DND-41 (cell line): ENCODE measurements around the gene TRERF1.

ENCODE experiments used
- ATAC-seq: fragments of 200-7000 bp; cut with Tn5 transposase; 3 replicates; pipeline ENCODE4 v1.9.1; 2021; ENCODE audit warnings: low read depth; ENCODE audit not compliant: insufficient read depth
- DNase-seq: peaks from one replicate; pipeline ENCODE4 v3.0.0-alpha.2; 2020
- H2AFZ ChIP-seq: 2 replicates; pipeline ENCODE4 v1.6.0; 2012; ENCODE audit warnings: low read depth, low read length
- H3K27ac ChIP-seq: 2 replicates; pipeline ENCODE4 v1.5.1; 2012; ENCODE audit warnings: low read length, inconsistent platforms
- H3K27me3 ChIP-seq: fragments of 200-600 bp; sonication (generic); 2 replicates; pipeline ENCODE4 v1.6.0; 2012; ENCODE audit warnings: low read length, mild to moderate bottlenecking, inconsistent platforms; ENCODE audit not compliant: insufficient read depth, poor library complexity
- H3K36me3 ChIP-seq: 2 replicates; pipeline ENCODE4 v1.5.1; 2012; ENCODE audit warnings: low read length, inconsistent platforms; ENCODE audit not compliant: insufficient read depth
- H3K4me1 ChIP-seq: 2 replicates; pipeline ENCODE4 v1.5.1; 2012; ENCODE audit warnings: mild to moderate bottlenecking, low read length; ENCODE audit not compliant: insufficient read depth
- H3K4me2 ChIP-seq: 2 replicates; pipeline ENCODE4 v1.6.0; 2012; ENCODE audit warnings: mild to moderate bottlenecking, moderate library complexity, low read length, inconsistent platforms; ENCODE audit not compliant: insufficient read depth
- H3K4me3 ChIP-seq, 2 experiments: fragments of 200-600 bp in 1 of 2; shearing (Covaris generic) in 1 of 2; 2 replicates each; pipeline ENCODE4 v1.5.1; 2012 to 2016; ENCODE audit warnings: inconsistent platforms in 2 of 2, low read length in 2 of 2, mild to moderate bottlenecking in 2 of 2, low read depth in 1 of 2, moderate library complexity in 1 of 2
- H3K79me2 ChIP-seq: 2 replicates; pipeline ENCODE4 v1.6.0; 2012; ENCODE audit warnings: low read length, inconsistent platforms; ENCODE audit not compliant: insufficient read depth
- H3K9ac ChIP-seq: 2 replicates; pipeline ENCODE4 v1.6.0; 2012; ENCODE audit warnings: low read depth, mild to moderate bottlenecking, inconsistent platforms, low read length, moderate library complexity
- H3K9me3 ChIP-seq: 2 replicates; pipeline ENCODE4 v1.5.1; 2012; ENCODE audit warnings: low read length, moderate library complexity, mild to moderate bottlenecking, inconsistent platforms; ENCODE audit not compliant: insufficient read depth, severe bottlenecking
- H4K20me1 ChIP-seq: 2 replicates; pipeline ENCODE4 v1.6.0; 2012; ENCODE audit warnings: low read length; ENCODE audit not compliant: insufficient read depth
- EZH2 ChIP-seq: IDR thresholded peaks from 3 replicates; pipeline ENCODE4 v1.6.1; 2012; ENCODE audit warnings: borderline replicate concordance, low read depth, mild to moderate bottlenecking, moderate library complexity, low read length, inconsistent platforms; ENCODE audit not compliant: severe bottlenecking
- TF ChIP-seq, protein P1 (sequence below): IDR thresholded peaks from 2 replicates; pipeline ENCODE4 v1.5.1; 2012; ENCODE audit warnings: borderline replicate concordance, low read length, moderate library complexity, mild to moderate bottlenecking; ENCODE audit not compliant: poor library complexity, severe bottlenecking; ENCODE audit errors: extremely low read depth

The TRERF1 gene

DNA sequence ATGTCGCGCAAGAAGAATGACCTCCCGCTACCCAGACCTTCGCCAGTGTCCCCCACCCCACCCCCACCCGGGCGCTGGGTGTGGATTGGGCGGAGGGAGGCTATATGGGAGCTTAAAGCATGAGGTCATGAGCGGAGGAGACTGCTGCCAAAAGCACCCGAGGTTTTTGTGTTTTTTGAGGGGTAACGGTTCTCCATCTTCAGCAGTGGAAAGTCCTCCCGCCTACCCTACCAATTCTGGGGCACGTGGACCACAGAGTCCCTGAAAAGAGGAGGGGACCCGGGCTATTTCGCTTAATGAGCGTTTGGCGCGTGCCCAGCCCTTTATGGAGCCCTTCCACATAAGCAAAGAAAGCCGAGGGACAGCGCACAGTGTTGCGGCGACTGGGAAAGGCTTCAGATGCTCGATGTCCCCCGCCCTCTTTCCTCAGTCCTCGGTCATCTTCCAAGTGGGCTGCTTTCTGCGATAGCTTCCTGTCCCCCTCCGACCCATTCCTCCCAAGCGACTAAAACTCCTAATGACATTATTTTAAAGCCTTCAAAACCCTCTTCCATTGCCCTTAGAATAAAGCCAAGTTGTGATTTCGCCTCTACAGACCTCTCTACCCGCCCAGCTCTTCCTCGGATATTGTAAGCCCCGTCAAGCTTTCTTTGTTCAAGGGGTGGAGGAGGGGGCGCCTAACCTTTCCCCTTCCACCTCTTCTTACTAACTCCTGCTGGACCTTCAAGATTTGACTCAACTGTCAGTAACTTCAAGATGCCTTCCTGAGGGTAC, 2.1 kb upstream of the TRERF1 start:
- DNase-seq (no peak), ATAC-seq (no peak)
- Histone ChIP-seq H2AFZ (peak overlapping the region; percentile 60; the same call in 1 of the 2 replicates), H3K4me3 (peak overlapping the region in 1 of 2 experiments; percentile 66; a peak in 2 of 4 replicates), H3K79me2 (peaks cover 15% of the 10 kb centered on the region), H3K27me3 (peaks cover 5% of the 10 kb centered on the region), H3K4me1 (peaks cover 28% of the 10 kb centered on the region), H4K20me1 (peaks cover 7% of the 10 kb centered on the region), H3K36me3 (no peaks in the 10 kb centered on the region), H3K4me2 (peak overlapping the region; percentile 91), H3K27ac (no peak overlapping the region), H3K9ac (peak overlapping the region; percentile 77), H3K9me3 (no peaks in the 10 kb centered on the region)
- no peak for TF ChIP-seq EZH2
- TF ChIP-seq, protein P1, sequence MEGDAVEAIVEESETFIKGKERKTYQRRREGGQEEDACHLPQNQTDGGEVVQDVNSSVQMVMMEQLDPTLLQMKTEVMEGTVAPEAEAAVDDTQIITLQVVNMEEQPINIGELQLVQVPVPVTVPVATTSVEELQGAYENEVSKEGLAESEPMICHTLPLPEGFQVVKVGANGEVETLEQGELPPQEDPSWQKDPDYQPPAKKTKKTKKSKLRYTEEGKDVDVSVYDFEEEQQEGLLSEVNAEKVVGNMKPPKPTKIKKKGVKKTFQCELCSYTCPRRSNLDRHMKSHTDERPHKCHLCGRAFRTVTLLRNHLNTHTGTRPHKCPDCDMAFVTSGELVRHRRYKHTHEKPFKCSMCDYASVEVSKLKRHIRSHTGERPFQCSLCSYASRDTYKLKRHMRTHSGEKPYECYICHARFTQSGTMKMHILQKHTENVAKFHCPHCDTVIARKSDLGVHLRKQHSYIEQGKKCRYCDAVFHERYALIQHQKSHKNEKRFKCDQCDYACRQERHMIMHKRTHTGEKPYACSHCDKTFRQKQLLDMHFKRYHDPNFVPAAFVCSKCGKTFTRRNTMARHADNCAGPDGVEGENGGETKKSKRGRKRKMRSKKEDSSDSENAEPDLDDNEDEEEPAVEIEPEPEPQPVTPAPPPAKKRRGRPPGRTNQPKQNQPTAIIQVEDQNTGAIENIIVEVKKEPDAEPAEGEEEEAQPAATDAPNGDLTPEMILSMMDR = no peak

DNA sequence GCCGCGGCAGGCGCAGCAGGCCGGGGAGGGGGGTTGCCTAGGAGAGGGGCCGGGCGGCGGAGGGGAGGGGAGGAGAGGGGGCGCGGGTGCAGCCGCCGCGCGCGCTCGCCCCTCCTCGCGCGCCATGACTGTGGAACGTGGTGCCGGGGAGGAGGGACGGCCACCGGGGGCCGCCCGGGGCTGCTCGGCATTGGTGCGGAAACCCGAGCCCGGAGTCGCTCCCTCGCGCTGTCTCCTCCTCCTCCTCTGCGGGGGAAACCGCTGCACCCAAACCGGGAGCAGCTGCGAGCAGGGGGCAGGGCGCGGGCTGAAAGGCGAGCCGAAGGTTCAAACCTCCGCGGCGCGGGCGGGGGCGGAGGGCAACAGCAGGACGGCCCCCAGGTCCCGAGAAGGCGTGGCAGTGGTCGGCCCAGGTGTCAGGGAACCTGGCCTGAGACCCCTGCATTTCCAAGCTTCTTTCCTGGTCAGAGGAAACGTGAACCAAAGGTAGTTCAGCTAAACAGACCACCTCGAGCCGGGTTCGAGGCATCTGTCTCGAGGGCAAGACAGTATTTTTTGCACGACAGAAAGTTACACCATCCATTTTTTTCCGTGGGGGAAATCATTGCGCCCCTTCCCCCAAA, 1.4 kb upstream of the TRERF1 start:
- H3K79me2 ChIP-seq = peaks cover 21% of the 10 kb centered on the region
- H3K27me3 ChIP-seq = peaks cover 5% of the 10 kb centered on the region
- peak overlapping the region; percentile 43 to 66 for H3K4me3 ChIP-seq
- TF ChIP-seq EZH2 = no peak
- TF ChIP-seq, protein P1 = no peak
- DNase-seq = peak; percentile 93
- H3K4me2 ChIP-seq = peak overlapping the region; percentile 91
- no peaks in the 10 kb centered on the region for H3K9me3 ChIP-seq
- H4K20me1 ChIP-seq = peaks cover 7% of the 10 kb centered on the region
- peak; percentile 87 for ATAC-seq
- peak overlapping the region; percentile 87 for H2AFZ ChIP-seq
- peak overlapping the region; percentile 87 for H3K27ac ChIP-seq
- H3K4me1 ChIP-seq = peaks cover 28% of the 10 kb centered on the region
- no peaks in the 10 kb centered on the region for H3K36me3 ChIP-seq
- H3K9ac ChIP-seq = peak overlapping the region; percentile 77

DNA sequence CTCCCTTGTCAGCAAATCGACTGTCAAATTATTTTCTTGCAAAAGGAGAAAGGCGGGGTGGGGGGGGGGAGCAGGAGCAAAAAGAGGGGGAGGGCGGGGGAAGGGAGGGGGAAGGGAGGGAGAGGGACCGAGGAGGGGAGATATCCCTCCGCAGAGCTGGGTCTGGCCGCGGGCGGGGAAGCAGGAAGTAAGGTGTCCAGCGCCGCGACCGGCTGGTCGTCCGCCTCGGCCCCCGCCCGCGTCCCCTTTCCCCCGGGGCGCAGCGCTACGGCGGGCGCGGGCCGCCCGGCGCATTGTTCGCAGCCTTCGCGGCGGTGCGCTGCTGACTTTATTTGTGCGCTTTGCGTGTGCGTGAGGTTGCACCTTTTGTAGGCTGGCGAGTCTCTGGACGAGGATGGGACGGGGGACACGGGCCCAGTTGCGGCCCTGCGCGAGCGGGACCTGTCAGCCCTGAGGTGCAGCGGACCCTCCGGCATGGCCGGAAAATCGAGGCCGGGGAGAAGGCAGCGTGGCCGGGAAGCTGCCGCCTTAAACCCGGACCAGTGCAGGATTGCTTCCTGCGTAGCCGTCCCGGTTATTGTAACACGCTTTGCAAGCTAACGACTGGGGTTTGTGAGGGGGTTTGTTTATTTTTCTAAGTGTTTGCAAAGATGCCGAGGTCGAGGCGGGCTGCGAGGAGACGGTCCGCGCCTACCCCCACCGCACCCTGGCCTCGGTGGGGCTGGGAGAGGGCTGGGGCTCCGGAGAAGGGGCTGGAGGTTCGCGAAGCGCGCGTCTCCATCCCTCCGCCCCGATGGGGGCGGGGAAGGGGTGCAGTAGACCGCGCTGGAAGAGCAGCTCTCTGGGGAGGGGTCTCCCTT, 675 bp upstream of the TRERF1 start:
- DNase-seq (peak; percentile 74), ATAC-seq (peak; percentile 67)
- peak overlapping the region; percentile 77 for H3K9ac ChIP-seq
- H4K20me1 ChIP-seq = peaks cover 7% of the 10 kb centered on the region
- H3K36me3 ChIP-seq = no peaks in the 10 kb centered on the region
- TF ChIP-seq, protein P1 = no peak
- no peak for TF ChIP-seq EZH2
- peak overlapping the region; percentile 88 for H2AFZ ChIP-seq
- H3K27ac ChIP-seq = peak overlapping the region; percentile 87
- H3K9me3 ChIP-seq = no peaks in the 10 kb centered on the region
- H3K4me3 ChIP-seq = peak overlapping the region; percentile 51 to 66
- H3K4me2 ChIP-seq = peak overlapping the region; percentile 91
- peaks cover 5% of the 10 kb centered on the region for H3K27me3 ChIP-seq
- peaks cover 28% of the 10 kb centered on the region for H3K4me1 ChIP-seq
- H3K79me2 ChIP-seq = peaks cover 23% of the 10 kb centered on the region
